HG03342 (cell line): ENCODE data around the gene RIF1.

ENCODE experiments used
- ATAC-seq: cut with Tn5 transposase; IDR thresholded peaks from one replicate; pipeline ENCODE4 v1.9.1; 2021; ENCODE audit warnings: mild to moderate bottlenecking, moderate library complexity; ENCODE audit not compliant: unreplicated experiment

Gene RIF1

DNA sequence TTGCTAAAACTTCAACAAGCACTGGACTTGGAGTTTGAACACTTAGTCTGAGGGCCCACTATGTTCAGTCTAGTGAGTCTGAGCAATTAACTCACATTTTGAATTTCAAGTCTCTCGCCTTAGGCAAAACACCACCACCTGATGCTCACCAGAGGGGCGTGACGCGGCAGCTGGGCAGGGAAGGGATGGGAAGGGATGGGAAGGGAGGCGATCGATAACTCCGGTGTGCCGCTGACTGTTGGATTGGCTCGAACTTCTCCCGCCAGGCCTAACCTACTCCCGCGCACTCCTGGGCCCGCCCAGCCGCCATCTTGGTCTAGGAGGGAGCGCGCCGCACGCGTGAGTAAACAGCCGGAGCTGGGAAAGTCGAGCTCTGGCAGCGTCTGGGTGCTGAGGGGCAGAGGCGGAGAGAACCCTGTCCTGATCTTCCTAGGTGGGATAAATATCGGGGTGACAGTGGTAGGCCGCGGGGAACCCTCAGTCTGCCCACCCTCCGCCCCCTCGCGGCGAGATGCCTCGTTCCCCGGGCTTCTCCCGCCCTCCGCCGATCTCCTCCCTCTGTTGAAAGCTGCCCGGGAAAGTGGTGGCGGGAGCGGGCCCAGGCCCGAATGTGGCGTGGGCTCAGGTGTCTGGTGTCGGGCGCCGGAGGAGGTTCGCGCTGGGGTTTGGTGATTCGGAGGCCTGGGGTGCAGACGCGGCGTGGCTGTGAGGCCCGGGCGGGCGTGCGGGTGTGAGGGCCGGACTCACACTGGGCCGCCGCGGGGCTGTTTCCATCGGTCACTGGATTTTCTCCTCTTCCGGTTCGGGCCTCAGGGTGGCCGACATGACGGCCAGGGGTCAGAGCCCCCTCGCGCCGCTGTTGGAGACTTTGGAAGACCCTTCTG is at the start of gene RIF1:
RIF1 (plus strand) TSS at position 302 of the 884 bp plus-strand sequence; CDS start at position 824, 522 bp downstream.
- ATAC-seq = peak; percentile 91

DNA sequence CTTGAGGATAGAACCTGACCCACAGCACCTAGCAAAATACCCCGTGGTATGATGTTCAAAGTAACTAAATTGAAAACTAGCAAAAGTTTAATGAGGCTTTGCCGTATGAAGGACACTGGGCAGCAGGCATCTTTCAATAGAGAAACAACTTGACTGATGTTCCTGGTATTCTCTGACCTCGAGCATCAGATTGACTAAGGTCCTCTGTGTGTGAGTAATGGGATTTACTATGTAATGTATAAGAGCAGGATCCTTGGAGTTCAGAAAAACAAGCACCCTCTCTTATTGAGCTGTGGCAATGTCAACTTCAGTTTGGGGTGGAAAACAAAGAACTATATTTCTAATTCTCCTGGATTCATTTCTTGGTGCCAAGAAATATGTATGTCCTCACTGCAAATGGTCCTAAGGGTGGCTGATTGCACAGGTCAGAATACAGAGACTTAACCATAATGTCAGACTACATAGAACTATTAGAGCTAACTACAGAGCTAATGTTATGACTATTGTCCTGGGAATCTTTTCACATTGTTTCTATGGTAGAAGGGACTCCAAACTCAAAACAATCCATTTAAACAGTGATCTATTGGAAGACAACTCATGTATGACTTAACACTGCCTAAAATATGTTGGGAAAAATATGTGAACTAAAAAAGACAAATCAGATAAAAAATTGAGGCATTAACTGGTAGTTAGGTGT is 47.9 kb upstream of the RIF1 start:
- no peak for ATAC-seq

DNA sequence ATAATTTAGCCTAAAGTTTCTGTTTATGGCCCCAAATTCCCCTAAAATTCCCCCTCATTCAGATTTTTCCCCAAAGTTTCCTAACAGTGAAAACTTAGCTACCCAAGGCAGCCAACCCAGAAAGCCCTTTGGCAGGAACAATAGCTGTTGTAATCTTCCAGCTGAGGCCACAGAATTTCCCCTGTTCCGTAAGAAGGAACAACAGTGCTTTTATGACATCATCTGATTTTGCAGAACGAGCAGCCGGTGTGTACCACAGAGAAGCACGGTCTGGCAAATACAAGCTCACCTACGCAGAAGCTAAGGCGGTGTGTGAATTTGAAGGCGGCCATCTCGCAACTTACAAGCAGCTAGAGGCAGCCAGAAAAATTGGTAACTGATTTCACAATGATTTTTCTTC is 46.0 kb upstream of the RIF1 start:
- ATAC-seq = peak; percentile 94

DNA sequence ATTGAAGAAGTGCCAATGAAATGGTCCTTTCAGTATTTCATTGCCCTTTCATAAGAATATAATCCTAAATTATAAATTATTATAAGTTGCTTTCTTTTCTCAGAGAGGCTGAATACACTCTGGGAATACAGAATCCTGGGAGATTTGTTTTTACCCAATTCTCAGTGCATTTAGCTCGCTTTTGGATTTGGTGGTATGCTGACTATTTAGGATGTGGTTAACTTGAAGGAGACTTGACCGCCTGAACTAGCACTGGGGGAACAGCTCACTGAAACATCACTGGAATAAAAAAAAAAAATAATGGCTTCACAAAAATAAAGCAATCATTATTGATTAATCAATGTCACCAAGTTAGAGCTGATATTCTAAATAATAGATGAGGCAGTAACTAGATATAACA is 42.1 kb upstream of the RIF1 start:
- ATAC-seq = no peak

DNA sequence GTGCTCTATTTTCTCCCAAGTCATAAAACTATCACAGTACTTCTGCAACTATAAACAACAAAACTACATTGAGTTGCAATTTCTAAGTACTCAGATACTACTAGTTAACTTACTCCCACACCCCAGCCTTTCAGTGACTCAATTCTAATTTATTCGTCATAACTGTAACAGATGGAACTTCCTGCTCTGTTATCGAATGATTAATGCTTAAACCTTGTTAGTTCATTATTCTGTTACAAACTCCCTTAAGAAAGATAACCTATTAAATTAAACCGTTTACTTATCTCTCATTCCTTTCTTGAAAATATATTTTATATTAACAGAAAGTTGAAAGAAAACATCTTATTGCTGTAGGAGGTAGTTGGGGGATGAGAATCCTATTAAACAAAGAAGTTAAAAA is 35.3 kb upstream of the RIF1 start:
- ATAC-seq = peak; percentile 97

DNA sequence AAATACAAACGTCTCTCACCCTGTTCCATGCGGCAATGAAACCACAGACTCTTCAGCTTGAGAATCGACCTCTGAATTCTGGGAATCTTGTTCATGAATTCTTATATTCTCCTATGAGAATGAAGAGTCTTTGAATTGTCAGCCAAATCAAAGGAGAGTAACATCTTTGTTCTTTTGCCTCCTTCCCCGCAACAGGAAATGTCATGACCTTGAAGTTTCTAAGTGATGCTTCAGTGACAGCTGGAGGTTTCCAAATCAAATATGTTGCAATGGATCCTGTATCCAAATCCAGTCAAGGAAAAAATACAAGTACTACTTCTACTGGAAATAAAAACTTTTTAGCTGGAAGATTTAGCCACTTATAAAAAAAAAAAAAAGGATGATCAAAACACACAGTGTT is 30.5 kb upstream of the RIF1 start:
- ATAC-seq = no peak

DNA sequence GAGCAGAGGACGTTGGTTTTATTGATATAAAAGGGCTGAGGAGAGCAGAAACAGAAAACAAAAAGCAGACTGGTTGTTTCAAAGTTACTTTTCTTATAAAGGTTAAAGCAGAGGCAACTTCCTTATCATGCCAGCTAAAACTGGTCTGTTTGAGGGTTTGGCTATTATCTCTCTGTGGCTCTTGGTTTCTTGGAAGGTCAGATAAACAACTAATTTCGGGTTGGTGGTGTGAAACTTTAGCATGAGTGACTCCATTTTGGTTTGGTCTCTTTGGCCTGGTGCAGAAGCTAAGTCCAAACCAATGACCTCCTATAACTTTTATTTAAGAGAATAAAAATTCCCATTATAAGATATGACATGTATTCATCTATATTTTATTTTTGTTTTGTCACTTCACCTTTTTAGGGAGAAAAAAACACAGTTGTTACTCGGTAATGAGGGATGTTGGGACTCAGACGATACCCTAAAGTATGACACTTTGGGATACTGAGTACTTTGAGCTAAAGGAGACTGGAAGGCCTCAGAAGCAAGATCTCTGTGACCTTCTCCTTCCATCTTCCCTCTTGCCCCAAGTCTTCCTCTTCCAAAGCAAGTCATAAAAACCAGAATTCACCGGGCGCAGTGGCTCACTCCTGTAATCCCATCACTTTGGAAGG is 29.0 kb upstream of the RIF1 start:
- ATAC-seq = no peak

GRCh38 chr2:151381266-151381665 is 28.4 kb upstream of the RIF1 start:
- ATAC-seq = no peak

- ATAC-seq = no peak
These were observed 21.7 kb upstream of the RIF1 start for GRCh38 chr2:151388011-151388410.

GRCh38 chr2:151391436-151391835 is 18.3 kb upstream of the RIF1 start:
- no peak for ATAC-seq

- ATAC-seq = no peak
These were observed 15.2 kb upstream of the RIF1 start for GRCh38 chr2:151394509-151394908.

DNA sequence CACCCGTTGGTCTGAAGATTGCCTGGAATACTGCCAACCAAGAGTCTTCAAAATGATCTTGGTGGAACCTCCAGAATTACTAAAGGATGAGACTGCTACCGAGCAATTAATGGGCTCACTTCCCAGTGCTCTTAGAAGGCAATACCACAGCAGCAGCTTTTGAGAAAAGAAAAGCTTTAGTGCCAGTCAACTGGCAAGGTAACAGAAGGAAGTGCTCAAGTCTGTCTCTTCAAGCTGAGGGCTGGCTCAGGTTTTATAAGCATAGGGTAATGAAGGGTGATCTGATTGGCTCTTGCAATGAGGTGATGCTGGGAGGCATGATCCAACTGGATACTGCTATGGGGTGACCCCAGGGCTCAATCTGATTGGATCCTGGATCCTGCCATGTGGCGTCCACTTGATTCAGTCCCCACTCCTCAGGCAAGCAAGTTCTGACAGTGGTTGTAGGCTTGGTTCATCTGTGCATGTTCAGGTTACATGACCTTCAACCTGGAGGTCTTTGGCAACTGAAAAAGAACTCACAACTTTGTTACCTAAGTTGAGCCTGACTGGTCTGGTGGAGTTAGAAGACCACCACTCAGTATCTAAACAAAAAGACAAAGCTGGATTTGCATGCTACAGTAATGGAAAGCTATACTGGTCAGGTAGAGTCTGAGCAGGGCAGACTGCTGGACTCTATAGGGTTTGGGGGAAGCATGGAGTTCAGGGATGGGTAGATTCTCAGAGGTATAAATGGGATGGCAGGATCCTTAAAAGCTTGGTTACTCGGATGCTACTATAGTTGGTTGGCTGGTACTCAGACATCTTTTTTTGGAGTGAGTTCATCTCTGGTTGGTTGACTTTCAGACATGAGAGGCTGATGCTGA is 14.0 kb upstream of the RIF1 start:
- no peak for ATAC-seq

DNA sequence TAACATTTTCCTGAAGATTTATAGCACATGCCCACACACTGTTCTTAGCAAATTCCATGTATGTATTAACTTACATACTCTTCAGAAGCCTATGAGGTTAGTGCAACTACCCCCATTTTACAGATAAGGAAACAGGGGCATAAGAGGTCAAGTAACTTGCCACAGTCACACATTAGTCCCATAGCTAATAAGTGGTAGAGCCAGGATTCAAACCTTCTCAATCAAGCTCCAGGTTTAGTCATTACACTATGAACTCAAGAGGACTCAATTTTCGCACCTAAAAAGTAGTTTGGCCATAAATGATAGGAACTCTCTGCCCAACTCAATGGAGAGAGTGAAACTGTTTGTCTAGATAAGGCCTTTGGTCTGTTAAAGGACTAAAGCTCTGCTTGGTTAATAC is 9.7 kb upstream of the RIF1 start:
- ATAC-seq = no peak

- ATAC-seq = no peak
These were observed 8.6 kb upstream of the RIF1 start for GRCh38 chr2:151401149-151401548.

GRCh38 chr2:151403914-151404313 is 5.8 kb upstream of the RIF1 start:
- ATAC-seq = no peak

GRCh38 chr2:151405376-151405775 is 4.3 kb upstream of the RIF1 start:
- no peak for ATAC-seq

- ATAC-seq = no peak
These were observed 2.4 kb upstream of the RIF1 start for GRCh38 chr2:151407281-151407680.

DNA sequence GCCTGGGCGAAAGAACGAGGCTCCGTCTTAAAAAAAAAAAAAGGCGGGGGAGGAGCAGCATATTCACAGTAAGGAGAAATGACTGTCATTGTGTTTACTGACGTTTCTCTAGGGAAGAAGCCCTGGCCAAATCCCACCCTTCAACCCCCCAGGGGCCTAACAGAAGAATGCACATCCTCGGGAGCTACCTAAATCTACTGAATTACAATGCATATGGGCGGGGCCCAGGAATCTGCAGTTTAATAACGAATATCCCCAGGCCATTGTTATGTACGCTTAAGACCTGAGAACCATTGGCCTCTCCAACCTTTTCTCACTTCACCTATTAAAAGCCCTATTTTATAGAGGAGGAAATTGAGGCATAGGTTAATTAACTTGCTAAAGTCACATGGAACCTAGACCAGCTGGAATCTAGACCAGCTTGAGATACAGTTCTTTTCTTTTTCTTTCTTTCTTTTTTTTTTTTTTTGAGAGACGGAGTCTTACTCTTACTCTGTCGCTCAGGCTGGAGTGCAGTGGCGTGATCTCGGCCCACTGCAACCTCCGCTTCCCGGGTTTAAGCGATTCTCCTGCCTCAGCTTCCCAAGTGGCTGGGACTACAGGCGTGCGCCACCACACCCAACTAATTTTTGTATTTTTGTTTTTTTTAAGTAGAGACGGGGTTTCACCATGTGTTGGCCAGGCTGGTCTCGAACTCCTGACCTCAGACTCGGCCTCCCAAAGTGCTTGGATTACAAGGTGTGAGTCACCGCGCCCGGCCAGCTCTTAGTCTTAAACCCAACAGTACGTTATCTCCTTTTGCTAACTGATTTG is 708 bp upstream of the RIF1 start:
- no peak for ATAC-seq

DNA sequence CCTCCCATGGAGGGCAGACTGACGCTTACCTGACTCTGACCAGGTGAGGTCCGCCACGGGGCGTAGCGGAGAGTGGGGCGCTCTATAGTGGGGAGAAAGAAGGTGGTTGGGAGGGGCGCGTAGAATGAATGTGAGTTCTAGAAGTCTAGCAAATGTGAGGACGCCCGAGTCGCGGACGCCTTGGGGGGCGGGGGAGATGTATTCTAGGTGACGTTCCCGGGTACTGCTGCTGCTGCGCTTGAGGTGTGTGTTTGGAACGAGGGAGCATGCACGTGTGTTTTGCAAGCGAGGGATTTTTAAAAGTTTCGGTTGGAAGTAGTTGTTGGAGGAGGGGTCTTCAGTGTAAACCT is 758 bp downstream of the RIF1 start:
- peak; percentile 36 for ATAC-seq

DNA sequence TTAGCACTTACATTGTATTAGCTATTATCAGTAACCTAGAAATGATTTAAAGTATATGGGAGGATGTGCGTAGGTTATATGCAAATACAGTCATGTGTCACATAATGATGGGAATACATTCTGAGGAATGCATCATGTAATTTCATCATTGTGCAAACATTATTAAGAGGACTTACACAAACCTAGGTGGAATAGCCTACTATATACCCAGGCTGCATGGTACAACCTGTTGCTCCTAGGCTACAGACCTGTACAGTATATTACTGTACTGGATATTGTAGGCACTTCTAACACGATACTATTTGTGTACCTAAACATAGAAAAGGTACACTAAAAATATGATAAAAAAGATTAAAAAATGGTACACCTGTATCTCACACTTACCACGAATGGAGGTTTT is 7.9 kb downstream of the RIF1 start:
- no peak for ATAC-seq
